GM21786 (cell line): ENCODE data around the gene TTLL9.
A peak's percentile ranks its signal among the peaks of the same experiment; 100 is the strongest.
"Not testable (repeated sequence)": the region's sequence is repeated elsewhere in the genome, so short reads cannot be mapped to it uniquely, and the experiment has no call there.

ENCODE experiments used
- ATAC-seq: cut with Tn5 transposase; IDR thresholded peaks from one replicate; pipeline ENCODE4 v1.9.1; 2021; ENCODE audit not compliant: unreplicated experiment

Gene TTLL9

GRCh38 chr20:31869942-31870725 lies at the start of gene TTLL9, which contains the start of gene DUSP15:
TSS of gene TTLL9 (plus strand) at chr20:31870634. CDS start at chr20:31871127, 493 bp downstream.
TSS of gene DUSP15 (minus strand) at chr20:31870527. CDS start at chr20:31870337, 190 bp downstream.
- ATAC-seq, result no peak

- ATAC-seq, result no peak
These were observed 49.0 kb upstream of the TTLL9 start for GRCh38 chr20:31821427-31821826.

GRCh38 chr20:31822421-31823330 lies 47.8 kb upstream of the TTLL9 start:
- ATAC-seq, result no peak

- ATAC-seq, result no peak
These were observed 46.9 kb upstream of the TTLL9 start for GRCh38 chr20:31823360-31824124.

- no peak for ATAC-seq
These were observed 46.3 kb upstream of the TTLL9 start for GRCh38 chr20:31824125-31824485.

- no peak for ATAC-seq
These were observed 45.7 kb upstream of the TTLL9 start for GRCh38 chr20:31824554-31825313.

GRCh38 chr20:31826074-31826473 lies 44.4 kb upstream of the TTLL9 start:
- no peak for ATAC-seq

- no peak for ATAC-seq
These were observed 43.4 kb upstream of the TTLL9 start for GRCh38 chr20:31827059-31827458.

GRCh38 chr20:31828016-31828415 lies 42.4 kb upstream of the TTLL9 start:
- ATAC-seq, result not testable (repeated sequence)

- no peak for ATAC-seq
These were observed 40.7 kb upstream of the TTLL9 start for GRCh38 chr20:31829731-31830130.

GRCh38 chr20:31830406-31830981 lies 39.9 kb upstream of the TTLL9 start:
- no peak for ATAC-seq

- ATAC-seq, result no peak
These were observed 39.2 kb upstream of the TTLL9 start for GRCh38 chr20:31831211-31831610.

- ATAC-seq, result no peak
These were observed 38.6 kb upstream of the TTLL9 start for GRCh38 chr20:31831771-31832306.

GRCh38 chr20:31833130-31833930 lies 37.1 kb upstream of the TTLL9 start:
- ATAC-seq, result no peak

- ATAC-seq, result no peak
These were observed 36.4 kb upstream of the TTLL9 start for GRCh38 chr20:31833931-31834521.

- ATAC-seq, result no peak
These were observed 34.9 kb upstream of the TTLL9 start for GRCh38 chr20:31835554-31835953.

- ATAC-seq, result peak; percentile 82
These were observed 34.2 kb upstream of the TTLL9 start for GRCh38 chr20:31835977-31836852.
